Neuronal stem cell (in vitro differentiated cells): Measurements from ENCODE around the gene SRGAP3.
"Not testable (repeated sequence)": the region's sequence is repeated elsewhere in the genome, so short reads cannot be mapped to it uniquely, and the experiment has no call there.

ENCODE experiments used
- DNase-seq: peaks from one replicate; pipeline ENCODE4 v3.0.0-alpha.2; 2013; ENCODE audit warnings: low spot score
- H2AFZ ChIP-seq: one replicate; pipeline ENCODE4 v1.6.1; 2013; ENCODE audit warnings: mild to moderate bottlenecking, low read length, inconsistent platforms
- H2AK5ac ChIP-seq: 2 replicates; pipeline ENCODE4 v1.6.1; 2013; ENCODE audit warnings: low read depth, mild to moderate bottlenecking, inconsistent platforms, low read length, moderate library complexity, mixed read lengths
- H2BK120ac ChIP-seq: 2 replicates; pipeline ENCODE4 v1.6.1; 2013; ENCODE audit warnings: low read depth, mild to moderate bottlenecking, inconsistent platforms, low read length, moderate library complexity, mixed read lengths
- H2BK12ac ChIP-seq: one replicate; pipeline ENCODE4 v1.6.1; 2013; ENCODE audit warnings: low read length, inconsistent platforms
- H2BK15ac ChIP-seq: 2 replicates; pipeline ENCODE4 v1.6.1; 2013; ENCODE audit warnings: mild to moderate bottlenecking, low read length, inconsistent platforms, mixed read lengths
- H2BK5ac ChIP-seq: one replicate; pipeline ENCODE4 v1.6.1; 2013; ENCODE audit warnings: inconsistent platforms, mild to moderate bottlenecking, low read length, moderate library complexity
- H3K14ac ChIP-seq: one replicate; pipeline ENCODE4 v1.6.1; 2013; ENCODE audit warnings: low read length, inconsistent platforms
- H3K18ac ChIP-seq: 2 replicates; pipeline ENCODE4 v1.6.1; 2013; ENCODE audit warnings: low read length, inconsistent platforms
- H3K23ac ChIP-seq: 2 replicates; pipeline ENCODE4 v1.6.1; 2013; ENCODE audit warnings: low read depth, mild to moderate bottlenecking, mixed read lengths, low read length, inconsistent platforms; ENCODE audit not compliant: poor library complexity
- H3K27ac ChIP-seq: replicated peaks from 3 replicates; pipeline ENCODE4 v1.5.1; 2013; ENCODE audit warnings: low read length, inconsistent platforms
- H3K27me3 ChIP-seq, 3 experiments: 2 replicates each; pipeline ENCODE4 v1.6.1; 2013; ENCODE audit warnings: low read length in 3 of 3, mild to moderate bottlenecking in 2 of 3, inconsistent platforms in 1 of 3, low read depth in 1 of 3, mixed read lengths in 1 of 3, moderate library complexity in 1 of 3; ENCODE audit not compliant: control insufficient read depth in 3 of 3, insufficient read depth in 3 of 3
- H3K36me3 ChIP-seq, 2 donors: replicated peaks in 1 of 2; 2 replicates each; pipeline ENCODE4 v1.6.1; 2013; ENCODE audit warnings: low read length in 2 of 2; ENCODE audit not compliant: control insufficient read depth in 2 of 2, insufficient read depth in 2 of 2
- H3K4ac ChIP-seq: 2 replicates; pipeline ENCODE4 v1.6.1; 2013; ENCODE audit warnings: inconsistent platforms, mild to moderate bottlenecking, low read length, moderate library complexity
- H3K4me1 ChIP-seq, 2 donors: 1 replicate in 1 of 2; 2 replicates in 1 of 2; pipeline ENCODE4 v1.6.1; 2013; ENCODE audit warnings: low read length in 2 of 2, low read depth in 1 of 2; ENCODE audit not compliant: control insufficient read depth in 2 of 2, insufficient read depth in 1 of 2
- H3K4me2 ChIP-seq: one replicate; pipeline ENCODE4 v1.6.1; 2013; ENCODE audit warnings: mild to moderate bottlenecking, low read length, inconsistent platforms; ENCODE audit not compliant: insufficient read depth, poor library complexity, severe bottlenecking
- H3K4me3 ChIP-seq, 2 donors: 2 replicates each; pipeline ENCODE4 v1.5.1; 2013; ENCODE audit warnings: low read length in 2 of 2, mild to moderate bottlenecking in 2 of 2, inconsistent platforms in 1 of 2, moderate library complexity in 1 of 2
- H3K79me1 ChIP-seq: one replicate; pipeline ENCODE4 v1.6.1; 2013; ENCODE audit warnings: low read depth, mild to moderate bottlenecking, inconsistent platforms, low read length, moderate library complexity
- H3K9ac ChIP-seq: one replicate; pipeline ENCODE4 v1.6.1; 2013; ENCODE audit warnings: mild to moderate bottlenecking, low read depth, low read length, inconsistent platforms; ENCODE audit not compliant: poor library complexity
- H3K9me3 ChIP-seq, 2 donors: replicated peaks in 1 of 2; 2 replicates each; pipeline versions ENCODE3 to v1.6.1; 2013; ENCODE audit warnings: low read length in 2 of 2, mild to moderate bottlenecking in 2 of 2, inconsistent platforms in 1 of 2, low read depth in 1 of 2, mixed read lengths in 1 of 2, moderate library complexity in 1 of 2; ENCODE audit not compliant: control insufficient read depth in 2 of 2, insufficient read depth in 1 of 2
- H4K8ac ChIP-seq: one replicate; pipeline ENCODE4 v1.6.1; 2013; ENCODE audit warnings: low read depth, mild to moderate bottlenecking, inconsistent platforms, low read length, moderate library complexity
- H4K91ac ChIP-seq: one replicate; pipeline ENCODE4 v1.6.1; 2013; ENCODE audit warnings: low read length, low read depth, mild to moderate bottlenecking, inconsistent platforms; ENCODE audit not compliant: poor library complexity
- WGBS, 2 donors: extraction: QIAGEN DNeasy Blood & Tissue Kit; methylation state at CpG; one replicate each; pipeline ENCODE4 v1.1.7; 2013; ENCODE audit warnings: missing lambda C conversion rate in 2 of 2, mixed read lengths in 1 of 2; ENCODE audit not compliant: insufficient read length in 2 of 2, insufficient replicate concordance in 1 of 2; ENCODE audit errors: extremely low coverage in 2 of 2; 5-methylcytosine and 5-hydroxymethylcytosine counted together

SRGAP3 gene

GRCh38 chr3:9290566-9290965, 41.1 kb upstream of the SRGAP3 start:
- Histone ChIP-seq H3K23ac (no peak overlapping the region), H3K4ac (no peak overlapping the region), H2BK12ac (no peak overlapping the region), H3K79me1 (no peaks in the 10 kb centered on the region), H3K27ac (no peak overlapping the region), H3K36me3 (no peaks in the 10 kb centered on the region), H2BK5ac (no peak overlapping the region), H3K14ac (no peak overlapping the region), H3K9me3 (peaks cover 0 to 4% of the 10 kb centered on the region in 2 donors), H3K4me3 (no peak overlapping the region), H3K18ac (no peak overlapping the region), H4K8ac (no peak overlapping the region), H4K91ac (no peak overlapping the region), H2BK120ac (no peak overlapping the region), H2AFZ (no peak overlapping the region), H3K27me3 (no peaks in the 10 kb centered on the region), H3K4me1 (peaks cover 0 to 3% of the 10 kb centered on the region in 2 donors), H3K9ac (no peak overlapping the region), H2AK5ac (no peak overlapping the region), H2BK15ac (no peak overlapping the region), H3K4me2 (no peak overlapping the region)
- no CpG with 5 or more reads among the region's 2 CpGs for WGBS, 2 donors
- DNase-seq = no peak

DNA sequence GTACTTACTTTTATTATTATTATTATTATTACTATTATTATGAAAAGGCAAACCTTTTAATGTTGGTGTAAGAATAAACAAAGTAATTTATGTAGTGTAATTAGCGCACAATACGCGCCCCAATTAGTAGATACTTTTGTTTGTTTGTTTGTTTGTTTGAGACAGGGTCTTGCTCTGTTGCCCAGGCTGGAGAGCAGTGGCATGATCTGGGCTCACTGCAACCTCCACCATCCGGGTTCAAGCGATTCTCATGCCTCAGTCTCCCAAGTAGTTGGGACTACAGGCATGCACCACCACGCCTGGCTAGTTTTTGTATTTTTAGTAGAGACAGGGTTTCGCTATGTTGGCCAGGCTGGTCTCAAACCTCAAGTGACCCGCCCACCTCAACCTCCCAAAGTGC, 32.1 kb upstream of the SRGAP3 start:
- not testable (repeated sequence) for H2BK15ac ChIP-seq, H3K79me1 ChIP-seq

GRCh38 chr3:9280451-9281219, 31.2 kb upstream of the SRGAP3 start:
- H2AK5ac ChIP-seq = no peak overlapping the region
- peak overlapping the region; percentile 66 for H3K27ac ChIP-seq
- H3K27me3 ChIP-seq = no peaks in the 10 kb centered on the region
- no CpG with 5 or more reads among the region's 11 CpGs for WGBS, 2 donors
- DNase-seq = peak; percentile 57
- H2BK15ac ChIP-seq = peak overlapping the region; percentile 20
- peak overlapping the region; percentile 57 for H2AFZ ChIP-seq
- peaks cover 0 to 3% of the 10 kb centered on the region in 2 donors for H3K9me3 ChIP-seq
- H3K23ac ChIP-seq = no peak overlapping the region
- H3K79me1 ChIP-seq = no peaks in the 10 kb centered on the region
- peak overlapping the region; percentile 41 for H3K4me2 ChIP-seq
- H4K8ac ChIP-seq = no peak overlapping the region
- peaks cover 14 to 24% of the 10 kb centered on the region in 2 donors for H3K4me1 ChIP-seq
- no peak overlapping the region for H3K14ac ChIP-seq
- H3K4ac ChIP-seq = no peak overlapping the region
- H3K9ac ChIP-seq = no peak overlapping the region
- H3K18ac ChIP-seq = peak overlapping the region; percentile 78
- no peak overlapping the region for H2BK12ac ChIP-seq
- peak overlapping the region; percentile 35 for H4K91ac ChIP-seq
- peak overlapping the region in 1 of 2 donors; percentile 38 for H3K4me3 ChIP-seq
- no peak overlapping the region for H2BK5ac ChIP-seq
- no peaks in the 10 kb centered on the region for H3K36me3 ChIP-seq
- no peak overlapping the region for H2BK120ac ChIP-seq

More for the DNA sequence above, 32.1 kb upstream of the SRGAP3 start:
- not testable (repeated sequence) for H3K4ac ChIP-seq, H2AFZ ChIP-seq, H3K36me3 ChIP-seq, H4K91ac ChIP-seq, H2BK12ac ChIP-seq, H4K8ac ChIP-seq, H3K27ac ChIP-seq, H3K4me2 ChIP-seq, H2AK5ac ChIP-seq, H2BK5ac ChIP-seq, H3K27me3 ChIP-seq, DNase-seq, H3K9me3 ChIP-seq, H3K9ac ChIP-seq, H3K14ac ChIP-seq, H2BK120ac ChIP-seq, H3K4me3 ChIP-seq, H3K23ac ChIP-seq, H3K18ac ChIP-seq
- no CpG with 5 or more reads among the region's 8 CpGs for WGBS, 2 donors
- peaks cover 14 to 24% of the 10 kb centered on the region in 2 donors for H3K4me1 ChIP-seq

GRCh38 chr3:9279966-9280365, 30.5 kb upstream of the SRGAP3 start:
- H3K4me2 ChIP-seq = peak overlapping the region; percentile 41
- H3K27ac ChIP-seq = peak overlapping the region; percentile 66
- DNase-seq = peak; percentile 58
- no peak overlapping the region for H2AK5ac ChIP-seq
- peaks cover 0 to 3% of the 10 kb centered on the region in 2 donors for H3K9me3 ChIP-seq
- no peak overlapping the region for H3K14ac ChIP-seq
- peak overlapping the region in 1 of 2 donors; percentile 38 for H3K4me3 ChIP-seq
- H3K18ac ChIP-seq = peak overlapping the region; percentile 88
- H3K79me1 ChIP-seq = no peaks in the 10 kb centered on the region
- H3K4me1 ChIP-seq = peaks cover 14 to 24% of the 10 kb centered on the region in 2 donors
- H3K23ac ChIP-seq = no peak overlapping the region
- no peak overlapping the region for H3K4ac ChIP-seq
- peak overlapping the region; percentile 57 for H2AFZ ChIP-seq
- H2BK15ac ChIP-seq = peak overlapping the region; percentile 38
- H3K36me3 ChIP-seq = no peaks in the 10 kb centered on the region
- H2BK12ac ChIP-seq = no peak overlapping the region
- no peak overlapping the region for H2BK5ac ChIP-seq
- no CpG with 5 or more reads among the region's 6 CpGs for WGBS, 2 donors
- H3K27me3 ChIP-seq = no peaks in the 10 kb centered on the region
- H2BK120ac ChIP-seq = no peak overlapping the region
- H4K8ac ChIP-seq = no peak overlapping the region
- no peak overlapping the region for H3K9ac ChIP-seq
- H4K91ac ChIP-seq = peak overlapping the region; percentile 35
